ENCODE data around the gene JAZF1. TPM values are rescaled to one million over a fixed set of nuclear protein-coding genes. Genes with fewer than 3 reads are reported as not detected.

Gene JAZF1
- total RNA-seq, 1 experiment from 2014 or later = 1.5 TPM

- H3K27me3 ChIP-seq (replicated peaks; ENCODE audit: insufficient read depth, low read depth, low read length, poor library complexity) = peaks cover 50% of the 10 kb centered on the region
- no peaks in the 10 kb centered on the region for H3K36me3 ChIP-seq (ENCODE audit: insufficient read depth, low read length, poor library complexity, severe bottlenecking)
- no peak for DNase-seq (ENCODE audit: low spot score)
- no TSS peak for BruUV-seq (replicated peaks)
- no peaks in the 10 kb centered on the region for H3K4me1 ChIP-seq (ENCODE audit: insufficient read depth, low read length, poor library complexity, severe bottlenecking)
- ChIA-PET CTCF (interaction anchor here (0.6 to 1.9 kb wide), 9 partner anchors 8 to 866 kb away, joined by 3 to 14 read pairs (median 5); no protein-coding TSS in a partner anchor), POLR2A (ENCODE audit: low non-redundant PET) (interaction anchor here (0.6 kb wide), 1 partner anchor 34 kb away, joined by 4 read pairs; no protein-coding TSS in a partner anchor)
- H3K27ac ChIP-seq (ENCODE audit: low read depth, low read length, poor library complexity, severe bottlenecking) = no peak overlapping the region
- intact Hi-C loops (cut with micrococcal nuclease; ENCODE audit: unreplicated experiment) = no loop called here
- no peaks in the 10 kb centered on the region for H3K9me3 ChIP-seq (ENCODE audit: low read depth, low read length, poor library complexity, severe bottlenecking)
- no peak for TF ChIP-seq CTCF (conservative IDR thresholded peaks at IDR 0.05; ENCODE audit: low read depth, low read length)
- TF ChIP-seq EZH2 (IDR thresholded peaks at IDR 0.05; ENCODE audit: borderline replicate concordance, low read depth, low read length, poor library complexity, severe bottlenecking) = no peak
- no peak overlapping the region for H3K4me3 ChIP-seq (ENCODE audit: low read depth, low read length, poor library complexity, severe bottlenecking)
Measured at GRCh38 chr7:28061824-28062196, 118.8 kb downstream of the JAZF1 start.

- no TSS peak for BruUV-seq (replicated peaks)
- Histone ChIP-seq H3K27me3 (replicated peaks; ENCODE audit: insufficient read depth, low read depth, low read length, poor library complexity) (peaks cover 56% of the 10 kb centered on the region), H3K4me3 (ENCODE audit: low read depth, low read length, poor library complexity, severe bottlenecking) (no peak overlapping the region), H3K27ac (ENCODE audit: low read depth, low read length, poor library complexity, severe bottlenecking) (no peak overlapping the region), H3K4me1 (ENCODE audit: insufficient read depth, low read length, poor library complexity, severe bottlenecking) (no peaks in the 10 kb centered on the region), H3K36me3 (ENCODE audit: insufficient read depth, low read length, poor library complexity, severe bottlenecking) (no peaks in the 10 kb centered on the region), H3K9me3 (ENCODE audit: low read depth, low read length, poor library complexity, severe bottlenecking) (no peaks in the 10 kb centered on the region)
- DNase-seq (ENCODE audit: low spot score) = no peak
- ChIA-PET CTCF (interaction anchor here (1.2 kb wide), 1 partner anchor 18 kb away, joined by 4 read pairs; no protein-coding TSS in a partner anchor), POLR2A (ENCODE audit: low non-redundant PET) (no interaction called here)
- intact Hi-C loops (cut with micrococcal nuclease; ENCODE audit: unreplicated experiment) = no loop called here
- TF ChIP-seq EZH2 (IDR thresholded peaks at IDR 0.05; ENCODE audit: borderline replicate concordance, low read depth, low read length, poor library complexity, severe bottlenecking) = no peak
- TF ChIP-seq CTCF (conservative IDR thresholded peaks at IDR 0.05; ENCODE audit: low read depth, low read length) = no peak
Measured at GRCh38 chr7:28060371-28060950, 120.1 kb downstream of the JAZF1 start.

GRCh38 chr7:28055161-28055544 lies 125.4 kb downstream of the JAZF1 start:
- no peaks in the 10 kb centered on the region for H3K9me3 ChIP-seq (ENCODE audit: low read depth, low read length, poor library complexity, severe bottlenecking)
- H3K27me3 ChIP-seq (replicated peaks; ENCODE audit: insufficient read depth, low read depth, low read length, poor library complexity) = peaks cover 50% of the 10 kb centered on the region
- TF ChIP-seq EZH2 (IDR thresholded peaks at IDR 0.05; ENCODE audit: borderline replicate concordance, low read depth, low read length, poor library complexity, severe bottlenecking) (no peak), CTCF (conservative IDR thresholded peaks at IDR 0.05; ENCODE audit: low read depth, low read length) (no peak)
- intact Hi-C loops (cut with micrococcal nuclease; ENCODE audit: unreplicated experiment) = no loop called here
- ChIA-PET CTCF (no interaction called here), POLR2A (ENCODE audit: low non-redundant PET) (no interaction called here)
- no peak overlapping the region for H3K27ac ChIP-seq (ENCODE audit: low read depth, low read length, poor library complexity, severe bottlenecking)
- no peaks in the 10 kb centered on the region for H3K4me1 ChIP-seq (ENCODE audit: insufficient read depth, low read length, poor library complexity, severe bottlenecking)
- no peaks in the 10 kb centered on the region for H3K36me3 ChIP-seq (ENCODE audit: insufficient read depth, low read length, poor library complexity, severe bottlenecking)
- DNase-seq (ENCODE audit: low spot score) = no peak
- BruUV-seq (replicated peaks) = no TSS peak
- H3K4me3 ChIP-seq (ENCODE audit: low read depth, low read length, poor library complexity, severe bottlenecking) = no peak overlapping the region
